A549 treated with CpdA at 1 μM for 4 hours (cell line): Measurements from ENCODE around the gene KPTN. TPM values are rescaled to one million over a fixed set of nuclear protein-coding genes. Genes with fewer than 3 reads are reported as not detected.

Experiments used
- total RNA-seq: library from RNA; stranded (reverse); fragments of 200-300 nt; extraction: Qiagen RNA extraction; gene quantifications from 5 replicates; pipeline ENCODE4 v1.2.3, GENCODE V29; 2022; ENCODE audit warnings: low read depth

Gene KPTN
- total RNA-seq = 17.4 to 21.6 TPM (median 18.4 TPM) in 5 replicates

GRCh38 chr19:47483800-47484690, at the start of gene KPTN:
TSS of gene KPTN (minus strand) at chr19:47484219. CDS start at chr19:47484160, 59 bp downstream.

GRCh38 chr19:47514869-47515588, 31.0 kb upstream of the KPTN start, which contains the start of gene NAPA:
TSS of gene NAPA (minus strand) at chr19:47515063. CDS start at chr19:47514940, 123 bp downstream.

GRCh38 chr19:47471733-47472457, 12.1 kb downstream of the KPTN start, which contains the start of gene SLC8A2:
TSS of gene SLC8A2 (minus strand) at chr19:47471893. CDS start at chr19:47466403, 5,490 bp downstream.

Other genes starting within 250 kb of the KPTN start
- 22.8 to 25.2 TPM (median 24.8 TPM) in 5 replicates for gene CCDC9, start 227.7 kb downstream of the KPTN start, total RNA-seq
- 5.0 to 10.3 TPM (median 9.9 TPM) in 5 replicates for gene INAFM1, start 209.3 kb downstream of the KPTN start, total RNA-seq
- 0.85 to 2.0 TPM (median 1.6 TPM) in 5 replicates for gene C5AR1, start 174.4 kb downstream of the KPTN start, total RNA-seq
- 0.52 to 1.2 TPM (median 0.86 TPM) in 5 replicates for gene C5AR2, start 152.0 kb downstream of the KPTN start, total RNA-seq
- gene DHX34, start 134.9 kb downstream of the KPTN start, total RNA-seq = 25.9 to 37.1 TPM (median 34.8 TPM) in 5 replicates
- 29.4 to 41.7 TPM (median 34.2 TPM) in 5 replicates for gene MEIS3, start 64.7 kb downstream of the KPTN start, total RNA-seq
- 0.15 to 0.48 TPM (median 0.22 TPM) in 5 replicates for gene SLC8A2, start 12.3 kb downstream of the KPTN start, total RNA-seq
- gene NAPA, start 30.8 kb upstream of the KPTN start, total RNA-seq = 86.1 to 111 TPM (median 95.8 TPM) in 5 replicates
- gene ZNF541, start 88.9 kb upstream of the KPTN start, total RNA-seq = not detected in 5 replicates
- 12.0 to 16.8 TPM (median 13.9 TPM) in 5 replicates for gene BICRA, start 124.9 kb upstream of the KPTN start, total RNA-seq
- gene EHD2, start 229.2 kb upstream of the KPTN start, total RNA-seq = 112 to 149 TPM (median 128 TPM) in 5 replicates